Mesodermal cell (in vitro differentiated cells): Measurements from ENCODE around the gene LILRB4. TPM values are rescaled to one million over a fixed set of nuclear protein-coding genes. Genes with fewer than 3 reads are reported as not detected.
"Not testable (repeated sequence)": the region's sequence is repeated elsewhere in the genome, so short reads cannot be mapped to it uniquely, and the experiment has no call there.

Experiments
- H3K27ac ChIP-seq: 2 replicates; pipeline ENCODE4 v1.7.0; 2013; ENCODE audit warnings: mild to moderate bottlenecking, low read depth, low read length, moderate library complexity; ENCODE audit not compliant: severe bottlenecking
- H3K36me3 ChIP-seq: 2 replicates; pipeline ENCODE4 v1.7.1; 2013; ENCODE audit warnings: mild to moderate bottlenecking, low read length, moderate library complexity; ENCODE audit not compliant: control insufficient read depth, insufficient read depth
- H3K4me1 ChIP-seq: one replicate; pipeline ENCODE4 v1.7.1; 2013; ENCODE audit warnings: mild to moderate bottlenecking, low read length; ENCODE audit not compliant: insufficient read depth, control insufficient read depth, poor library complexity, severe bottlenecking
- H3K4me3 ChIP-seq: 2 replicates; pipeline ENCODE4 v1.7.0; 2013; ENCODE audit warnings: low read length, control low read depth, mild to moderate bottlenecking; ENCODE audit not compliant: insufficient read depth, poor library complexity, severe bottlenecking; ENCODE audit errors: extremely low read depth
- H3K9me3 ChIP-seq: 2 replicates; pipeline ENCODE4 v1.7.1; 2013; ENCODE audit warnings: mild to moderate bottlenecking, low read length, moderate library complexity; ENCODE audit not compliant: control insufficient read depth
- WGBS, 2 experiments: methylation state at CpG; one replicate each; pipeline ENCODE4 v1.1.5; 2013; ENCODE audit warnings: missing lambda C conversion rate in 2 of 2; ENCODE audit not compliant: insufficient coverage in 2 of 2; 5-methylcytosine and 5-hydroxymethylcytosine counted together
- polyA plus RNA-seq, 2 experiments: library from polyadenylated mRNA; stranded (reverse); fragments of 50-300 nt; gene quantifications; one replicate each; pipeline ENCODE4 v1.2.3, GENCODE V29; 2013

The LILRB4 gene
- polyA plus RNA-seq (2013, experiment 1 of 2) = not detected
- not detected for polyA plus RNA-seq (2013, experiment 2 of 2)

GRCh38 chr19:54662730-54663129 is at the start of gene LILRB4:
LILRB4 (plus strand) TSS chr19:54662985; CDS start chr19:54663034, 49 bp downstream.
- Histone ChIP-seq H3K4me1 (no peaks in the 10 kb centered on the region), H3K9me3 (peaks cover 79% of the 10 kb centered on the region), H3K27ac (no peak within 1 kb of the TSS), H3K36me3 (no peaks in the 10 kb centered on the region), H3K4me3 (no peak within 1 kb of the TSS)
- 59 to 77% methylated on average over 5 to 6 of the region's 7 CpGs for WGBS, 2 experiments

GRCh38 chr19:54614726-54615125 is 48.1 kb upstream of the LILRB4 start:
- Histone ChIP-seq H3K36me3 (no peaks in the 10 kb centered on the region), H3K9me3 (peaks cover 49% of the 10 kb centered on the region), H3K4me3 (no peak overlapping the region), H3K4me1 (no peaks in the 10 kb centered on the region), H3K27ac (no peak overlapping the region)
- WGBS, 2 experiments = no CpG with 5 or more reads among the region's 1 CpG

GRCh38 chr19:54616057-54616456 is 46.7 kb upstream of the LILRB4 start:
- Histone ChIP-seq H3K4me1 (no peaks in the 10 kb centered on the region), H3K27ac (no peak overlapping the region), H3K4me3 (no peak overlapping the region), H3K36me3 (no peaks in the 10 kb centered on the region), H3K9me3 (peaks cover 50% of the 10 kb centered on the region)
- WGBS, 2 experiments = 26 to 54% methylated on average over 2 to 3 of the region's 3 CpGs

GRCh38 chr19:54616821-54617560 is 45.8 kb upstream of the LILRB4 start:
- WGBS, 2 experiments = 16 to 50% methylated on average over 2 to 4 of the region's 5 CpGs
- Histone ChIP-seq H3K4me3 (no peak overlapping the region), H3K9me3 (peaks cover 46% of the 10 kb centered on the region), H3K36me3 (no peaks in the 10 kb centered on the region), H3K4me1 (no peaks in the 10 kb centered on the region), H3K27ac (no peak overlapping the region)

- WGBS, 2 experiments = 53% methylated on average over 2 of the region's 4 CpGs; no CpG with 5 or more reads in 1 of the 2 experiments
- Histone ChIP-seq H3K9me3 (peaks cover 45% of the 10 kb centered on the region), H3K4me1 (no peaks in the 10 kb centered on the region), H3K4me3 (no peak overlapping the region), H3K27ac (no peak overlapping the region), H3K36me3 (no peaks in the 10 kb centered on the region)
These were observed 42.3 kb upstream of the LILRB4 start for GRCh38 chr19:54620464-54620863.

GRCh38 chr19:54622431-54622830 is 40.4 kb upstream of the LILRB4 start:
- WGBS, 2 experiments = 58% methylated on average over 2 of the region's 4 CpGs; no CpG with 5 or more reads in 1 of the 2 experiments
- H3K4me1 ChIP-seq = no peaks in the 10 kb centered on the region
- no peaks in the 10 kb centered on the region for H3K36me3 ChIP-seq
- H3K27ac ChIP-seq = no peak overlapping the region
- H3K9me3 ChIP-seq = peaks cover 37% of the 10 kb centered on the region
- H3K4me3 ChIP-seq = no peak overlapping the region

GRCh38 chr19:54624234-54624633 is 38.6 kb upstream of the LILRB4 start:
- H3K4me3 ChIP-seq, H3K4me1 ChIP-seq, H3K36me3 ChIP-seq, H3K27ac ChIP-seq: not testable (repeated sequence)
- peaks cover 50% of the 10 kb centered on the region for H3K9me3 ChIP-seq
- WGBS, 2 experiments = no CpG with 5 or more reads among the region's 10 CpGs

- H3K4me1 ChIP-seq, H3K36me3 ChIP-seq, H3K27ac ChIP-seq, H3K4me3 ChIP-seq: not testable (repeated sequence)
- peaks cover 59% of the 10 kb centered on the region for H3K9me3 ChIP-seq
- 61 to 73% methylated on average over 6 to 8 of the region's 15 CpGs for WGBS, 2 experiments
These were observed 37.7 kb upstream of the LILRB4 start for GRCh38 chr19:54624934-54625730.

- no peak overlapping the region for H3K27ac ChIP-seq
- H3K4me3 ChIP-seq = no peak overlapping the region
- 64 to 75% methylated on average over 7 to 8 of the region's 8 CpGs for WGBS, 2 experiments
- H3K9me3 ChIP-seq = peaks cover 55% of the 10 kb centered on the region
- no peaks in the 10 kb centered on the region for H3K4me1 ChIP-seq
- no peaks in the 10 kb centered on the region for H3K36me3 ChIP-seq
These were observed 36.0 kb upstream of the LILRB4 start for GRCh38 chr19:54626757-54627156.

- H3K4me1 ChIP-seq, H3K27ac ChIP-seq, H3K36me3 ChIP-seq, H3K4me3 ChIP-seq: not testable (repeated sequence)
- 58 to 79% methylated on average over 3 of the region's 4 CpGs for WGBS, 2 experiments
- peaks cover 61% of the 10 kb centered on the region for H3K9me3 ChIP-seq
These were observed 34.9 kb upstream of the LILRB4 start for GRCh38 chr19:54627912-54628311.

GRCh38 chr19:54630262-54630661 is 32.5 kb upstream of the LILRB4 start, which contains the start of gene LILRB1:
LILRB1 (plus strand) TSS chr19:54630484; CDS start chr19:54631074, 590 bp downstream.
- not testable (repeated sequence) for H3K4me1 ChIP-seq, H3K27ac ChIP-seq, H3K36me3 ChIP-seq, H3K4me3 ChIP-seq
- 77 to 81% methylated on average over 8 to 9 of the region's 9 CpGs for WGBS, 2 experiments
- H3K9me3 ChIP-seq = peaks cover 54% of the 10 kb centered on the region
